Measurements from ENCODE around the gene CELF5. TPM values are rescaled to one million over a fixed set of nuclear protein-coding genes. Genes with fewer than 3 reads are reported as not detected.
A peak's percentile ranks its signal among the peaks of the same experiment; 100 is the strongest.

Gene CELF5
- total and polyA plus RNA-seq, 7 donors = under 0.01 to 1.1 (median 0.37) TPM; not detected in 1

- H3K4me1 ChIP-seq = no peaks in the 10 kb centered on the region
- DNase-seq = no peak
- H3K27me3 ChIP-seq = peaks cover 0 to 27% (median 9%) of the 10 kb centered on the region in 3 donors
- no peaks in the 10 kb centered on the region for H3K36me3 ChIP-seq
- H3K27ac ChIP-seq = no peak overlapping the region
- no peak overlapping the region for H3K4me3 ChIP-seq
- H3K9me3 ChIP-seq = no peaks in the 10 kb centered on the region
- 89 to 95% methylated on average over 9 of the region's 9 CpGs for WGBS, 2 donors
- intact Hi-C loops (cut with DNase I) = no loop called here
- no peak for TF ChIP-seq CTCF (IDR thresholded peaks at IDR 0.05)
- TF ChIP-seq EP300 (IDR thresholded peaks at IDR 0.05) = no peak
- no peak for TF ChIP-seq POLR2AphosphoS5 (IDR thresholded peaks at IDR 0.05)
- TF ChIP-seq POLR2A (IDR thresholded peaks at IDR 0.05) = no peak
These were observed 20.6 kb downstream of the CELF5 start for GRCh38 chr19:3245050-3245449.

GRCh38 chr19:3248728-3249326 is 24.4 kb downstream of the CELF5 start:
- Histone ChIP-seq H3K27ac (no peak overlapping the region), H3K9me3 (peaks cover 0 to 4% (median 2%) of the 10 kb centered on the region in 4 donors), H3K4me3 (no peak overlapping the region), H3K4me1 (no peaks in the 10 kb centered on the region), H3K36me3 (no peaks in the 10 kb centered on the region), H3K27me3 (peaks cover 0 to 38% (median 9%) of the 10 kb centered on the region in 3 donors)
- intact Hi-C loops (cut with DNase I) = no loop called here
- WGBS, 2 donors = 50 to 54% methylated on average over 14 of the region's 14 CpGs
- DNase-seq = no peak
- TF ChIP-seq EP300 (IDR thresholded peaks at IDR 0.05) (no peak), POLR2AphosphoS5 (IDR thresholded peaks at IDR 0.05) (no peak), CTCF (IDR thresholded peaks at IDR 0.05) (no peak), POLR2A (IDR thresholded peaks at IDR 0.05) (no peak)

GRCh38 chr19:3249408-3249807 is 24.9 kb downstream of the CELF5 start:
- no peak overlapping the region for H3K27ac ChIP-seq
- no peak overlapping the region for H3K4me3 ChIP-seq
- no peaks in the 10 kb centered on the region for H3K36me3 ChIP-seq
- no peaks in the 10 kb centered on the region for H3K4me1 ChIP-seq
- intact Hi-C loops (cut with DNase I) = no loop called here
- no peak for DNase-seq
- H3K27me3 ChIP-seq = peaks cover 0 to 36% (median 9%) of the 10 kb centered on the region in 3 donors
- TF ChIP-seq POLR2A (IDR thresholded peaks at IDR 0.05) = no peak
- no peak for TF ChIP-seq POLR2AphosphoS5 (IDR thresholded peaks at IDR 0.05)
- TF ChIP-seq EP300 (IDR thresholded peaks at IDR 0.05) = no peak
- TF ChIP-seq CTCF (IDR thresholded peaks at IDR 0.05) = no peak
- peaks cover 0 to 4% (median 2%) of the 10 kb centered on the region in 4 donors for H3K9me3 ChIP-seq
- 84 to 85% methylated on average over 10 of the region's 10 CpGs for WGBS, 2 donors

- Histone ChIP-seq H3K9me3 (peaks cover 0 to 4% (median 2%) of the 10 kb centered on the region in 4 donors), H3K27ac (no peak overlapping the region), H3K27me3 (peaks cover 0 to 36% (median 9%) of the 10 kb centered on the region in 3 donors), H3K36me3 (no peaks in the 10 kb centered on the region), H3K4me3 (no peak overlapping the region), H3K4me1 (no peaks in the 10 kb centered on the region)
- TF ChIP-seq CTCF (IDR thresholded peaks at IDR 0.05) (peak in 2 of 4 experiments; percentile 25 to 50), POLR2AphosphoS5 (IDR thresholded peaks at IDR 0.05) (no peak)
- WGBS, 2 donors = 51 to 70% methylated on average over 7 of the region's 7 CpGs
- no peak for DNase-seq
- intact Hi-C loops (cut with DNase I) = no loop called here
These were observed 26.2 kb downstream of the CELF5 start for GRCh38 chr19:3250675-3251074.

- no peak overlapping the region for H3K4me3 ChIP-seq
- H3K27me3 ChIP-seq = peaks cover 0 to 36% (median 9%) of the 10 kb centered on the region in 3 donors
- 53 to 81% methylated on average over 8 of the region's 8 CpGs for WGBS, 2 donors
- TF ChIP-seq EP300 (IDR thresholded peaks at IDR 0.05) = no peak
- TF ChIP-seq POLR2AphosphoS5 (IDR thresholded peaks at IDR 0.05) = no peak
- TF ChIP-seq POLR2A (IDR thresholded peaks at IDR 0.05) = no peak
- no peak for TF ChIP-seq CTCF (IDR thresholded peaks at IDR 0.05)
- H3K36me3 ChIP-seq = no peaks in the 10 kb centered on the region
- no peaks in the 10 kb centered on the region for H3K4me1 ChIP-seq
- no peak overlapping the region for H3K27ac ChIP-seq
- H3K9me3 ChIP-seq = peaks cover 0 to 4% (median 2%) of the 10 kb centered on the region in 4 donors
- intact Hi-C loops (cut with DNase I) = no loop called here
- no peak for DNase-seq
These were observed 26.8 kb downstream of the CELF5 start for GRCh38 chr19:3251229-3251628.

Data from sigmoid colon (tissue), 7 donors.